ENCODE data around the gene TRAF3IP3. TPM values are rescaled to one million over a fixed set of nuclear protein-coding genes. Genes with fewer than 3 reads are reported as not detected.
A peak's percentile ranks its signal among the peaks of the same experiment; 100 is the strongest.

TRAF3IP3 gene
- total and polyA plus RNA-seq, 2 of the 13 experiments (the other 11 are each of a cell fraction or from before 2014, with no cell fraction given), result not detected

DNA sequence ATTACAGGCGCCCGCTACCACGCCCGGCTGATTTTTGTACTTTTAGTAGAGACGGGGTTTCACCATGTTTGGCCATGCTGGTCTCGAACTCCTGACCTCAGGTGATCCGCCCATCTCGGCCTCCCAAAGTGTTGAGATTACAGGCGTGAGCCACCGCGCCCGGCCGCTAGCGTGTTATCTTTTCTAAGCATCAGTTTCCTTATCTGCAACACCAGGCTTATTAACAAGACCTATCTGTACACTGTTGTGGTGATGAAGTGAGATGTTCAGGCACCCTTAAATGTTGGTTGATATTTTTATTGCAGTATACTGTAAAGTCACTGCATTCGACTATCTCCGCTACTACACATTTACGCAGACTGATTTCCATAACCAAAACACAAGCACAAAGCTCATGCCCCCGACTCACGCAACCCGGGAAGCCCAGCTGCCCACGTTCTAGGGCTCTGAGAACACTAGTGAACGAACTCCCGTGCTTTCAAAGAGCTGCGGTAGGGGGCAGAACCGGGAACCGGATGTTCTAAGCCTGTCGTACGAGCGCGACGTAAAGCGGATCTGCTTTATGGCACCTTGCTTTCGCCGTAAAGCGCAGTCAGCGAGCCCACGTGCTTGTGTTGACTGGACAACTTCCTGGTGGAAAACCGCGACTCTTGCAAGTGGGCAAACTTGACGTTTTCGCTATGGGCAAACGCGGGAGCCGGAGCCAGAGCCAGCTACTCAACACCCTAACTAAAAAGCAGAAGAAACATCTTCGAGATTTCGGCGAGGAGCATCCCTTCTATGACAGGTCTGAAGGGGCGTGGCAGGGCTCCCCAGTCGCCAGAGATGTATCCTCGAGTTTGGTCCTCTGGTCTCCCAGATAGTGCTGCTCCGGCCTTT lies 71.8 kb downstream of the TRAF3IP3 start, which contains the start of gene UTP25 (continued):
- TF ChIP-seq GZF1 (CRISPR knock-in tag; IDR thresholded peaks at IDR 0.05) (peak; percentile 23; the same call in 1 of the 2 replicates), ZFP36L1 (CRISPR knock-in tag; IDR thresholded peaks at IDR 0.05) (peak; percentile 85), IKZF4 (CRISPR knock-in tag; IDR thresholded peaks at IDR 0.05; ENCODE audit: borderline replicate concordance, low read depth, not compliant biosample characterization) (no peak), ZNF660 (CRISPR knock-in tag; IDR thresholded peaks at IDR 0.05; ENCODE audit: borderline replicate concordance, low read depth) (no peak), SALL1 (CRISPR knock-in tag; IDR thresholded peaks at IDR 0.05) (peak; percentile 88), TEAD2 (CRISPR knock-in tag; IDR thresholded peaks at IDR 0.05) (no peak), NCOA1 (CRISPR knock-in tag; IDR thresholded peaks at IDR 0.05) (0 out of 2 replicates have a peak, but pooled peaks have one; percentile 49), MEF2D (CRISPR knock-in tag; IDR thresholded peaks at IDR 0.05) (peak; percentile 44; the same call in 1 of the 2 replicates), ZNF563 (CRISPR knock-in tag; IDR thresholded peaks at IDR 0.05) (0 out of 2 replicates have a peak, but pooled peaks have one; percentile 16), NPAS2 (CRISPR knock-in tag; IDR thresholded peaks at IDR 0.05; ENCODE audit: borderline replicate concordance) (no peak), SRSF9 (IDR thresholded peaks at IDR 0.05; ENCODE audit: borderline replicate concordance, insufficient read depth, low read depth, low read length, poor library complexity, severe bottlenecking) (no peak), ZFX (CRISPR knock-in tag; IDR thresholded peaks at IDR 0.05; ENCODE audit: low read depth) (peak; percentile 58; the same call in 1 of the 2 replicates), ZNF460 (CRISPR knock-in tag; IDR thresholded peaks at IDR 0.05; ENCODE audit: borderline replicate concordance) (no peak), AKAP8 (CRISPR knock-in tag; IDR thresholded peaks at IDR 0.05) (no peak), ZNF382 (CRISPR knock-in tag; IDR thresholded peaks at IDR 0.05; ENCODE audit: borderline replicate concordance) (no peak), MED1 (CRISPR knock-in tag; IDR thresholded peaks at IDR 0.05) (peak; percentile 65), ZNF747 (CRISPR knock-in tag; IDR thresholded peaks at IDR 0.05; ENCODE audit: borderline replicate concordance) (no peak), ZNF33A (CRISPR knock-in tag; IDR thresholded peaks at IDR 0.05; ENCODE audit: borderline replicate concordance) (no peak), ETV6 (CRISPR knock-in tag; conservative IDR thresholded peaks at IDR 0.05) (no peak), RFXAP (CRISPR knock-in tag; IDR thresholded peaks at IDR 0.05; ENCODE audit: borderline replicate concordance) (peak; percentile 39; the same call in 1 of the 2 replicates), PAF1 (CRISPR knock-in tag; IDR thresholded peaks at IDR 0.05) (no peak), PHF20 (CRISPR knock-in tag; IDR thresholded peaks at IDR 0.05) (peak; percentile 97)
- TF ChIP-seq, protein P1, sequence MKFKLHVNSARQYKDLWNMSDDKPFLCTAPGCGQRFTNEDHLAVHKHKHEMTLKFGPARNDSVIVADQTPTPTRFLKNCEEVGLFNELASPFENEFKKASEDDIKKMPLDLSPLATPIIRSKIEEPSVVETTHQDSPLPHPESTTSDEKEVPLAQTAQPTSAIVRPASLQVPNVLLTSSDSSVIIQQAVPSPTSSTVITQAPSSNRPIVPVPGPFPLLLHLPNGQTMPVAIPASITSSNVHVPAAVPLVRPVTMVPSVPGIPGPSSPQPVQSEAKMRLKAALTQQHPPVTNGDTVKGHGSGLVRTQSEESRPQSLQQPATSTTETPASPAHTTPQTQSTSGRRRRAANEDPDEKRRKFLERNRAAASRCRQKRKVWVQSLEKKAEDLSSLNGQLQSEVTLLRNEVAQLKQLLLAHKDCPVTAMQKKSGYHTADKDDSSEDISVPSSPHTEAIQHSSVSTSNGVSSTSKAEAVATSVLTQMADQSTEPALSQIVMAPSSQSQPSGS (CRISPR knock-in tag; IDR thresholded peaks at IDR 0.05), result peak; percentile 66; the same call in 1 of the 2 replicates
- TF ChIP-seq, protein P2, sequence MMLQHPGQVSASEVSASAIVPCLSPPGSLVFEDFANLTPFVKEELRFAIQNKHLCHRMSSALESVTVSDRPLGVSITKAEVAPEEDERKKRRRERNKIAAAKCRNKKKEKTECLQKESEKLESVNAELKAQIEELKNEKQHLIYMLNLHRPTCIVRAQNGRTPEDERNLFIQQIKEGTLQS (CRISPR knock-in tag; IDR thresholded peaks at IDR 0.05), result no peak
- TF ChIP-seq, protein P3, sequence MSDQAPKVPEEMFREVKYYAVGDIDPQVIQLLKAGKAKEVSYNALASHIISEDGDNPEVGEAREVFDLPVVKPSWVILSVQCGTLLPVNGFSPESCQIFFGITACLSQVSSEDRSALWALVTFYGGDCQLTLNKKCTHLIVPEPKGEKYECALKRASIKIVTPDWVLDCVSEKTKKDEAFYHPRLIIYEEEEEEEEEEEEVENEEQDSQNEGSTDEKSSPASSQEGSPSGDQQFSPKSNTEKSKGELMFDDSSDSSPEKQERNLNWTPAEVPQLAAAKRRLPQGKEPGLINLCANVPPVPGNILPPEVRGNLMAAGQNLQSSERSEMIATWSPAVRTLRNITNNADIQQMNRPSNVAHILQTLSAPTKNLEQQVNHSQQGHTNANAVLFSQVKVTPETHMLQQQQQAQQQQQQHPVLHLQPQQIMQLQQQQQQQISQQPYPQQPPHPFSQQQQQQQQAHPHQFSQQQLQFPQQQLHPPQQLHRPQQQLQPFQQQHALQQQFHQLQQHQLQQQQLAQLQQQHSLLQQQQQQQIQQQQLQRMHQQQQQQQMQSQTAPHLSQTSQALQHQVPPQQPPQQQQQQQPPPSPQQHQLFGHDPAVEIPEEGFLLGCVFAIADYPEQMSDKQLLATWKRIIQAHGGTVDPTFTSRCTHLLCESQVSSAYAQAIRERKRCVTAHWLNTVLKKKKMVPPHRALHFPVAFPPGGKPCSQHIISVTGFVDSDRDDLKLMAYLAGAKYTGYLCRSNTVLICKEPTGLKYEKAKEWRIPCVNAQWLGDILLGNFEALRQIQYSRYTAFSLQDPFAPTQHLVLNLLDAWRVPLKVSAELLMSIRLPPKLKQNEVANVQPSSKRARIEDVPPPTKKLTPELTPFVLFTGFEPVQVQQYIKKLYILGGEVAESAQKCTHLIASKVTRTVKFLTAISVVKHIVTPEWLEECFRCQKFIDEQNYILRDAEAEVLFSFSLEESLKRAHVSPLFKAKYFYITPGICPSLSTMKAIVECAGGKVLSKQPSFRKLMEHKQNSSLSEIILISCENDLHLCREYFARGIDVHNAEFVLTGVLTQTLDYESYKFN (CRISPR knock-in tag; conservative IDR thresholded peaks at IDR 0.05), result peak; percentile 37; the same call in 1 of the 2 replicates

Data from HepG2 (cell line).